Stimulated activated CD4-positive, alpha-beta T cell treated with anti-CD3 and anti-CD28 coated beads, Interleukin-4, amount 100 ng/mL, for 48 hours (primary cell): ENCODE measurements around the gene INTS11.
"Not testable (repeated sequence)": the region's sequence is repeated elsewhere in the genome, so short reads cannot be mapped to it uniquely, and the experiment has no call there.

Experiments
- DNase-seq, 2 donors: peaks; one replicate each; pipeline ENCODE4 v3.0.0-alpha.2; 2020; ENCODE audit warnings: low read depth in 2 of 2

The INTS11 gene

DNA sequence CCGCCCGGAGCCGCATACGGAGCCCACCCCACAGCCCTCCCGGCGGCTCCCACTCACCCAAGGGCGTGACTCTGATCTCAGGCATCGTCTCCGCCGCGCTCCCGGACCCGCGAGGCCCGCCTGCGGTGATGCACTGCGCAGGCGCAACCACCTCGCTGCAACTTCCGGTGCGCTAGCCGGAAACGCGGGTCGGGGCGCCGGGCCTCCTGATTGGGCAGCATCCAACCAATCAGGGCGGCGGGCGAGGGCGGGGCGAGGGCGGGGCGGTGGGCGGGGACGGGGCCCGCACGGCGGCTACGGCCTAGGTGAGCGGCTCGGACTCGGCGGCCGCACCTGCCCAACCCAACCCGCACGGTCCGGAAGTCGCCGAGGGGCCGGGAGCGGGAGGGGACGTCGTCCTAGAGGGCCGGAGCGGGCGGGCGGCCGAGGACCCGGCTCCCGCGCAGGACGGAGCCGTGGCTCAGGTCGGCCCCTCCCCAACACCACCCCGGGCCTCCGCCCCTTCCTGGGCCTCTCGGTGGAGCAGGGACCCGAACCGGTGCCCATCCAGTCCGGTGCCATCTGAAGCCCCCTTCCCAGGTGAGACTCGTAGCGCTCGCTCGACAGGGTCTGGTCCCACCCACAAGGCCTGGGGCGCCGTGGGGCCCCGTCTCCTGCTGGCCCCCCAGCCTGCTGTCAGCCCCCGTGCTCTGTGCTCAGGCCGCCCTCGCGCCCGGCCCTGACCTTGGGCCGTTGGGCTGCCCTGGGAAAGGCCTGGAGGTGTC, at the start of gene INTS11, which contains the start of gene CPTP:
INTS11 (minus strand) TSS at position 137 of the 764 bp plus-strand sequence; CDS start at position 85, 52 bp downstream.
CPTP (plus strand) TSS at position 279 of the 764 bp plus-strand sequence. CDS start 2,109 bp downstream, outside the sequence.
- peak; percentile 93 to 96 for DNase-seq

DNA sequence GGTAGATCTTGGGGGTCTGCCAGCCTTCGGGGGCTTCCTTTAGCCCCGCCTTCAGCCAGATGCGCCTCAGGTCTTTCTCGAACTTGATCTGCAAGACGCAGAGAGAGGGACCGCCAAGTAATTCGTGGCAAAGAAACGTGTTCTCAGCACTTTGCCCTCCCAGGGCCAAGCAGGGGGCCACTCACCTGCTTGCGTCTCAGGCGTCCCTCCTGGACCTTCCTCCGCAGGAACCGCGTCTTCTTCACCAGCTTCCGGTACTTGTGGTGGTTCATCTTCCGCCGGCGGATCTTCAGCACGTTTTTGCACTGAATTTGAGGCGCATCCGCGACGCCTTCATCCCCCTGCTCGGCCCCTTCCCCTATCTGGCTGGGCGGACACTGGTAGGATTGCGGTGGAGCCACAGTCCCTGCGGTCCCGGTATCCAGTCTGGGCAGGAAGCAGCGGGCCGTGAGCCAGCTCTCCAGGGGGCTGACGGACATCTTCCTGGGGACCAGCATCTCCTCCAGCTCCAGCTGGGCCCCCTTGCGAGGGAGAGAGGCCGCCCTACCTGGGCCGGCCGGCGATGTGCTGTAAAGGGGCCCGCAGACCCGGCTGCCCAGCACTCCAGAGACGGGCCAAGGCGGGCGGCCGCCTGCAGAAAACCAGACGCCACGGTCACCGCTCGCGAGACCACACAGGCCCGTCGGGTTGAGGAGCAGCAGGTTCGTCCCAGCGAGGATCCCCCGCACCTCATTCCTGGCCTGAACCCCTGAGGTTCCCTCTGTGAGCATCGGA, 49.5 kb upstream of the INTS11 start:
- no peak for DNase-seq

DNA sequence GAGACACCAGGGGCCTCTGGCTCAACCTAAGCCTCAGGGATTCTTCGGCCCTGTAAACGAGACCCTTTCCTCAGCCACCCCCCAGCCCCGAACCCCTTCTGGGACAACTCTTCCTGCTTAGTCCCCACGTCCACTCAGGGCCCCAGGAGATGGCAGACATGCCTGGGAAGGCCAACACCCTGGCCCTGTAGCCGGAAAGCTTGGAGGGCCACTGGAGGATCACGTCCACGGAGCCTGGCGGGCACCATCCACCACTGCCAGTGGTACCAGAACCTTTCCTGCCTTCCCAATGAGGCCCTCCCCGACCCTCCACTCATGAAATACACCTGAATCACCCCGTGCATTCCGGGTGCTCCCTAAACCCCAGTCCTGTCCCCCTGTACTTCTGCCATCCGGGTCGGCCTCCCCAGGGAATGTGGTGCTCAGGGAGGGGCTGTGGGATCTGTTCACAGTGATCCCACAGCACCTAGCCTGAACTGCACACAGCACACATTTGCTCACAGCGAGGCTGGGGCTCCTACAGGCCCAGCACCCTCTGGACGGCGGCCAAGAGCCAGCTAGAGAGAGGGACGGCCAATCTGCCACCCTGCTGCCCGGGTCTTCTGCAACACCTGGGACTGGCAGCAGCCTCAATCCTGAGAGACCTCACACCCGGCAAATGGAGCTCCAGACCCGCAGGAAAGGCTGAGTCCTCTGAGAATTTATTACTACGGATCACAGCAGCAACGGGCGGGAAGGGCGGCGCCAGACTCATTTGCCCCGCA, 48.8 kb upstream of the INTS11 start:
- no peak for DNase-seq

- peak; percentile 71 to 85 for DNase-seq
These were observed 47.6 kb upstream of the INTS11 start for GRCh38 chr1:1371746-1372711.

- no peak for DNase-seq
These were observed 46.9 kb upstream of the INTS11 start for GRCh38 chr1:1371364-1371745.

DNA sequence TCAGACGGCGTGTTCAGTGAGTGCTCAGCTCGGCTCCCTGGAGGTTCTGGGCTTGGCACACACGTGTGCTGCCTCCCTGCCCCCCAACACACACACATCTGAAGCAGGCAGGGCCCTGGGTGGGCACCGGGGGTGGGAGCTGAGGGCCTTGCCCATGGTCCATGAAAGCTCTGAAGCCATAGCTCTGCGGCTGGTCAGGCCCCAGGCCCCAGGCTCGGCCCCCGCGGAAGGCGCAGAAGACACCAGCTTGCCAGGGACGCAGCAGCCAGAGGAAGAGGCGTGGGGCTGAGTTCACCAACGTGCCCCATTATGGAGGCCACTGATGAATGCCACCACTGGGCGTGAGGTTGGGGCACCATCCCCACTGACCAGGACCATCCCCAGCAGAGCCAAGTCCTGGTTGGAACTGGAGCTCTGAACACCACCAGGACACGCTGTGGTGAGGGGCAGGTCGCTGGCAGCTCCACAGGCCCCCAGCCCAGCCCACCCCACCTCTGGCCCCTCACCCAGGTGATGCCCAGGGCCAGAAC, 46.4 kb upstream of the INTS11 start:
- no peak for DNase-seq

DNA sequence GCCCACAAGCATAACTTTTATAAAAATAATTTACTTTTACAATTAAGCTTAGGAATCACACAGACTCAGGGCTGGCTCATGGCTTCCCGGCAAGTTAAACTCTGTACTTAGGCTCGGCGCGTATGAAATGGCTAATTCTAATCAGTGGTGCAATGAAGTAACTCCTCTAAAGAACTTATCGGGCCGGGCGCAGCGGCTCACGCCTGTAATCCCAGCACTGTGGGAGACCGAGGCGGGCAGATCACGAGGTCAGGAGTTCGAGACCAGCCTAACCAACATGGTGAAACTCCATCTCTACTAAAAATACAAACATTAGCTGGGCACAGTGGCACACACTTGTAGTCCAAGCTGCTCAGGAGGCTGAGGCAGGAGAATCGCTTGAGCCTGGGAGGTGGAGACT, 45.6 kb upstream of the INTS11 start:
- DNase-seq: not testable (repeated sequence)

GRCh38 chr1:1367315-1367714, 42.9 kb upstream of the INTS11 start:
- no peak for DNase-seq

GRCh38 chr1:1366699-1367066, 42.2 kb upstream of the INTS11 start:
- DNase-seq: no peak

- DNase-seq: no peak
These were observed 41.6 kb upstream of the INTS11 start for GRCh38 chr1:1365875-1366698.

DNA sequence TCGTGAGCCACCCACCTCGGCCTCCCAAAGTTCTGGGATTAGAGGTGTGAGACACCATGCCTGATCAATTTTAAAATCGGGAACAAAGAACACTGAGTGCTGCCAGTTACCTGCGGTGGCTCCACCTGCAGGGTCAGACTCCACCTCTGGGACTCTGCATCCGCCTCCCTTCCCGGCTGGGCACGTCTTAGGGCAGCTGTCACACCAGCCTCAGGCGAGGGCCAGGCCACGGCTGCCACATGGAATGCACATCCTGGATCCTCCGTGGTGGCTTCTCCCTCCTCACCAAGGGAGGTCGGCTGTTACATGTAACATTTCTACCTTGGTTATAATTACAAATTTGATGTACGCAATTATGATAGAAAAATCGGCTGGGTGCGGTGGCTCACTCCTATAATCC, 39.8 kb upstream of the INTS11 start:
- no peak for DNase-seq

GRCh38 chr1:1361982-1362423, 37.5 kb upstream of the INTS11 start:
- DNase-seq: no peak

DNA sequence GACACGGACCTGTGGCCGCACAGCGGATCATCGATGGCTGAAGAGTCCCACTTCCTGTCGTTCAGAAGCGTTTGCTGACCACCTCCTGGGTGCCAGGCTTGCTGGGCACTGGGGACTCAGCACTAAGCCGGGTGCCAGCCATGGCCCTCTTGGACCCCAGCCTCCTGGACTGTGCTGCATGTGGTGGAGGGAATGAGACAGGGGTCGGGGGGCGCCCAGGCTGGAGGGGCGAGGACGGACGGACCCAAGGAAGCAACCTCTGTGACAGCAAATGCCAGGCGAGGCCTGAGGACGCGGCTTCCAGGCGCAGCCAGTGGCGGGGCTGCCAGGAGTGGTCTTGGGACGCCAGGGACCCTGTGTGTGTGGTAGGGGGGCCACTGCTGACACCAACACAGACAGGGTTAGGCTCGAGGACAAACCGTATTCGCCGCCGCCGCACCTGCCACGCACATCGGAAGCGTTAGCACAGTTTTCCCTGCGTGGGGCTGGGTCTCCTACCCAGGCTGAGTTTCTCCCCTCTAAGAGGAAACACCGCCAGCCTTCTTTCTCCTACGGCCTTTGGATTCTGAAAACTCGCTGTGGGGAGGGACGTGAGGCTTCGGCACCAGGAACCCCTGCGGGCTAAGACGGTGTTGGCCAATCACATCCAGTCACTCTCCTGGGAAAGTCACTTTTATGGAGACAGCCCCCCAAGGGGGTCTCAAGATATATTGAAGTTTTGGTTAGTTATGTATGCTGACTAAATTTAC, 36.9 kb upstream of the INTS11 start:
- DNase-seq: no peak

DNA sequence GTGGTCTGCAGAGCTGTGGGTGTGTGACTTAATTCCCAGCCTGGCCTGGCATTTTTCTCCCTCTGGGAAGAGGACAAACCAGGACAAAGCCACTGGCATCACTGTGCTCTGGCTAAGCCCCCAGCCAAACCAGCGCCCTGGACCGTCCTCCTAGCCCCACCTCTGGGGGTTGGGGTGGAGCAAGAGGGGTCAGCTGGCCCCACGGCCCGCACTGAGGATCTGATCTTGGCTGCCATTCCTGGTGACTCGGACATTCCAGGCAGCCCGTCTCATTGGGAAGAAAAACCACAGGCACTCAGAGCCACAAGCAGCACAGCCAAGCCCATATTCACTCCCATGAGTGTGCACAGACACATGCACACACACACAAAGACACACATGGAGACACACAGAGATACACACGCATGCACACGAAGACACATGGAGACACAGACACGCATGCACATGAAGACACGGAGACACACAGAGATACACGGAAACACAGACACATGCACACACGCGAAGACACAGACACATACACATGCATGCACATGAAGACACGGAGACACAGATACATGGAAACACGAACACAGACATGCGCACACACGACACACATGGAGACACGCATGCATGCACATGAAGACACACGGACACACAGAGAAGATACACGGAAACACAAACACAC, 36.2 kb upstream of the INTS11 start:
- no peak for DNase-seq

DNA sequence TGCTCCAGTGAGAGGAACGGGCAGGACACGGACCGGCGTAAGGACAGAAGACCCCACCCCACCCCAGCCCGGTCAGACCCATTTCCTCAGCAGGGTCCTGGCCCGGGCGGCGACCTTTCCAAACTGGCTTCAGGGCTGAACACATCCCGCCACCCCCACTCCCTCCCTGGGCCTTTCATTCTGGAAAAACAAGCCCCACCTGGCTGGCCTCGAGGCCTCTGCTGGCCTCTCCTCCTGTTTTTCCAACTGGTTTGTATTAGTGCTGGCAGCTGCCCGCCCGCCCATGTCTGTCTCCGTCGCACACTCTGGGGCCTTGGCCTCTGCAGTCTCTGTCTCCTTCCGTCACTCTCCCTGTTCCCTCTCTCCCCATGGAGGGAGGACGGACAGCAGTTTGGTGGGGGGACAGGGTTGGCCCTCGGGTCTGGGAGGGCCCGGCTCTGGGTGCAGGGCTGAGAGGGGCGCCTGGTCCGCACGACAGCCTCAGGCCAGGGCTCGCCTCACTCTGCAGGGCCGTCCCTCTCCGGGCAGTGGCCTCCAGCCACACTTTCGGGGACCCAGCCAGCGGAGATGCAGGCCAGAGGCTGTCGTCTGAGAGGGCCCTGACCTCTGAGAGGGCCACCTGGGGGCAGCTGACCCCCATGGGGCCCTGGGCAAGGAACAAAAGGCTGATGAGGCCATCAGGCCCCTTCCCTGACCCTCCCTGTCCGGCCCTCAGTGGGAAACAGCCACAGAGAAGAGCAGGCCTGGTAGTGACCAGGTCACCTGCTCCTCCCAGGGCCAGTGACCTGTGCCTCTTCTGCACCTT, 35.4 kb upstream of the INTS11 start:
- no peak for DNase-seq

GRCh38 chr1:1359308-1359663, 34.8 kb upstream of the INTS11 start:
- no peak for DNase-seq

- no peak for DNase-seq
These were observed 34.2 kb upstream of the INTS11 start, which contains the start of gene MXRA8 for GRCh38 chr1:1358433-1359271. Gene MXRA8 (minus strand): TSS chr1:1358555. CDS start chr1:1358504, 51 bp downstream.
